DND-41 (cell line): ENCODE results near the gene STK4.

Source experiments
- ATAC-seq: fragments of 200-7000 bp; cut with Tn5 transposase; 3 replicates; pipeline ENCODE4 v1.9.1; 2021; ENCODE audit warnings: low read depth; ENCODE audit not compliant: insufficient read depth
- DNase-seq: peaks from one replicate; pipeline ENCODE4 v3.0.0-alpha.2; 2020
- H2AFZ ChIP-seq: 2 replicates; pipeline ENCODE4 v1.6.0; 2012; ENCODE audit warnings: low read depth, low read length
- H3K27ac ChIP-seq: 2 replicates; pipeline ENCODE4 v1.5.1; 2012; ENCODE audit warnings: low read length, inconsistent platforms
- H3K27me3 ChIP-seq: fragments of 200-600 bp; sonication (generic); 2 replicates; pipeline ENCODE4 v1.6.0; 2012; ENCODE audit warnings: low read length, mild to moderate bottlenecking, inconsistent platforms; ENCODE audit not compliant: insufficient read depth, poor library complexity
- H3K36me3 ChIP-seq: 2 replicates; pipeline ENCODE4 v1.5.1; 2012; ENCODE audit warnings: low read length, inconsistent platforms; ENCODE audit not compliant: insufficient read depth
- H3K4me1 ChIP-seq: 2 replicates; pipeline ENCODE4 v1.5.1; 2012; ENCODE audit warnings: mild to moderate bottlenecking, low read length; ENCODE audit not compliant: insufficient read depth
- H3K4me2 ChIP-seq: 2 replicates; pipeline ENCODE4 v1.6.0; 2012; ENCODE audit warnings: mild to moderate bottlenecking, moderate library complexity, low read length, inconsistent platforms; ENCODE audit not compliant: insufficient read depth
- H3K4me3 ChIP-seq, 2 experiments: fragments of 200-600 bp in 1 of 2; shearing (Covaris generic) in 1 of 2; 2 replicates each; pipeline ENCODE4 v1.5.1; 2012 to 2016; ENCODE audit warnings: inconsistent platforms in 2 of 2, low read length in 2 of 2, mild to moderate bottlenecking in 2 of 2, low read depth in 1 of 2, moderate library complexity in 1 of 2
- H3K79me2 ChIP-seq: 2 replicates; pipeline ENCODE4 v1.6.0; 2012; ENCODE audit warnings: low read length, inconsistent platforms; ENCODE audit not compliant: insufficient read depth
- H3K9ac ChIP-seq: 2 replicates; pipeline ENCODE4 v1.6.0; 2012; ENCODE audit warnings: low read depth, mild to moderate bottlenecking, inconsistent platforms, low read length, moderate library complexity
- H3K9me3 ChIP-seq: 2 replicates; pipeline ENCODE4 v1.5.1; 2012; ENCODE audit warnings: low read length, moderate library complexity, mild to moderate bottlenecking, inconsistent platforms; ENCODE audit not compliant: insufficient read depth, severe bottlenecking
- H4K20me1 ChIP-seq: 2 replicates; pipeline ENCODE4 v1.6.0; 2012; ENCODE audit warnings: low read length; ENCODE audit not compliant: insufficient read depth
- EZH2 ChIP-seq: IDR thresholded peaks from 3 replicates; pipeline ENCODE4 v1.6.1; 2012; ENCODE audit warnings: borderline replicate concordance, low read depth, mild to moderate bottlenecking, moderate library complexity, low read length, inconsistent platforms; ENCODE audit not compliant: severe bottlenecking
- TF ChIP-seq, protein P1 (sequence below): IDR thresholded peaks from 2 replicates; pipeline ENCODE4 v1.5.1; 2012; ENCODE audit warnings: borderline replicate concordance, low read length, moderate library complexity, mild to moderate bottlenecking; ENCODE audit not compliant: poor library complexity, severe bottlenecking; ENCODE audit errors: extremely low read depth

Gene STK4

DNA sequence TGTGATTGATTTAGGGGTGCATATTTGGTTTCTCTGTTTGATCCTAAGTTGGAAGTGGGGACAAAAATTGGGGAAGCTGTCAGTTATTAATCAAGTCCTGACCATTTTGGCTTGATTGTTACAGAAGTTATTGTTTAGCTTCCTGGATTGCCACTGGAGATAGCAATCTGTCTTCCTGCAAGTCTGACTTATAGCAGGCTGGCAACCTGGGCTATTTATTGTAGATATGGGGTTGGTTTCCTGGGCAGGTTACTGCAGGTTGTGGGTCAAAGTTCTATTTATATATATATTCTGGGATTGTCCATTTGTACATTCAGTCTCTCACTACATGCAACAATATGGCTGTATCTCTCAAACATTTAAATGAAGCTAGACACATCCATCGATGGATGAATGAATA is 116.8 kb downstream of the STK4 start:
- no peak overlapping the region for H2AFZ ChIP-seq
- no peaks in the 10 kb centered on the region for H3K79me2 ChIP-seq
- no peak overlapping the region for H3K9ac ChIP-seq

GRCh38 chr20:45085289-45085688 is 119.0 kb downstream of the STK4 start:
- H3K27me3 ChIP-seq = no peaks in the 10 kb centered on the region
- H3K4me2 ChIP-seq = no peak overlapping the region
- DNase-seq (no peak), ATAC-seq (no peak)
- no peak for TF ChIP-seq EZH2
- TF ChIP-seq, protein P1, sequence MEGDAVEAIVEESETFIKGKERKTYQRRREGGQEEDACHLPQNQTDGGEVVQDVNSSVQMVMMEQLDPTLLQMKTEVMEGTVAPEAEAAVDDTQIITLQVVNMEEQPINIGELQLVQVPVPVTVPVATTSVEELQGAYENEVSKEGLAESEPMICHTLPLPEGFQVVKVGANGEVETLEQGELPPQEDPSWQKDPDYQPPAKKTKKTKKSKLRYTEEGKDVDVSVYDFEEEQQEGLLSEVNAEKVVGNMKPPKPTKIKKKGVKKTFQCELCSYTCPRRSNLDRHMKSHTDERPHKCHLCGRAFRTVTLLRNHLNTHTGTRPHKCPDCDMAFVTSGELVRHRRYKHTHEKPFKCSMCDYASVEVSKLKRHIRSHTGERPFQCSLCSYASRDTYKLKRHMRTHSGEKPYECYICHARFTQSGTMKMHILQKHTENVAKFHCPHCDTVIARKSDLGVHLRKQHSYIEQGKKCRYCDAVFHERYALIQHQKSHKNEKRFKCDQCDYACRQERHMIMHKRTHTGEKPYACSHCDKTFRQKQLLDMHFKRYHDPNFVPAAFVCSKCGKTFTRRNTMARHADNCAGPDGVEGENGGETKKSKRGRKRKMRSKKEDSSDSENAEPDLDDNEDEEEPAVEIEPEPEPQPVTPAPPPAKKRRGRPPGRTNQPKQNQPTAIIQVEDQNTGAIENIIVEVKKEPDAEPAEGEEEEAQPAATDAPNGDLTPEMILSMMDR = no peak
- no peaks in the 10 kb centered on the region for H4K20me1 ChIP-seq
- H3K27ac ChIP-seq = no peak overlapping the region
- H3K4me1 ChIP-seq = no peaks in the 10 kb centered on the region
- H3K9ac ChIP-seq = no peak overlapping the region
- peaks cover 25% of the 10 kb centered on the region for H3K36me3 ChIP-seq
- H3K79me2 ChIP-seq = no peaks in the 10 kb centered on the region
- H3K9me3 ChIP-seq = peaks cover 6% of the 10 kb centered on the region
- H3K4me3 ChIP-seq = no peak overlapping the region
- no peak overlapping the region for H2AFZ ChIP-seq

More for the DNA sequence above, 116.8 kb downstream of the STK4 start:
- Histone ChIP-seq H3K27me3 (no peaks in the 10 kb centered on the region), H3K4me3 (no peak overlapping the region), H3K4me1 (no peaks in the 10 kb centered on the region), H3K36me3 (peaks cover 38% of the 10 kb centered on the region), H3K9me3 (peaks cover 6% of the 10 kb centered on the region), H3K4me2 (no peak overlapping the region), H3K27ac (no peak overlapping the region), H4K20me1 (no peaks in the 10 kb centered on the region)
- no peak for DNase-seq
- TF ChIP-seq, protein P1 = no peak
- no peak for TF ChIP-seq EZH2
- ATAC-seq = no peak

DNA sequence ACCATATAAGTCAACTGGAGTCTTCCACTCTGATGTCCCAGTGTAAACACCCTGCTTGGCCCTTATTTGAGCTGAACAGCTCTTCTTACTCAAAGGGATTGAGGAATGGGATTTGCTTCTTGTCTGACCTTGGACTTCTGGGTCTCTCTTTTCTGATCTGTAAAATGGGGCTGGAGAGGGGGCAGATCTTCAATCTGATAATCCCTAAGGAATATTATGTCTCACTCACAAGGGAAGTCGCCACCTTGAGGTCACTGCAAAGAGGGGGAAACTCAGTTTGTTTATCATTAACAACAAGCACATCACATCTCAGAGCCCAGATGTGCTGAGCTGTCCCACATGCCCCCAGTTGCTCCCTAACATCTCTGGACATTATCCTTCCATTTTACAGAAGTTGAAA is 119.6 kb downstream of the STK4 start:
- no peak overlapping the region for H3K9ac ChIP-seq
- no peaks in the 10 kb centered on the region for H3K79me2 ChIP-seq
- no peaks in the 10 kb centered on the region for H3K27me3 ChIP-seq
- H3K4me2 ChIP-seq = no peak overlapping the region
- H3K27ac ChIP-seq = no peak overlapping the region
- peaks cover 19% of the 10 kb centered on the region for H3K36me3 ChIP-seq
- no peak overlapping the region for H2AFZ ChIP-seq
- DNase-seq (no peak), ATAC-seq (no peak)
- TF ChIP-seq, protein P1 = no peak
- no peak for TF ChIP-seq EZH2
- no peaks in the 10 kb centered on the region for H4K20me1 ChIP-seq
- H3K9me3 ChIP-seq = peaks cover 6% of the 10 kb centered on the region
- H3K4me1 ChIP-seq = no peaks in the 10 kb centered on the region
- H3K4me3 ChIP-seq = no peak overlapping the region

- peaks cover 7% of the 10 kb centered on the region for H3K36me3 ChIP-seq
- H3K4me1 ChIP-seq = no peaks in the 10 kb centered on the region
- H3K9ac ChIP-seq = no peak overlapping the region
- no peak overlapping the region for H3K27ac ChIP-seq
- H3K27me3 ChIP-seq = no peaks in the 10 kb centered on the region
- no peak for TF ChIP-seq EZH2
- TF ChIP-seq, protein P1 = no peak
- no peak overlapping the region for H3K4me2 ChIP-seq
- no peaks in the 10 kb centered on the region for H3K79me2 ChIP-seq
- ATAC-seq (no peak), DNase-seq (no peak)
- no peak overlapping the region for H2AFZ ChIP-seq
- no peak overlapping the region for H3K4me3 ChIP-seq
- H4K20me1 ChIP-seq = no peaks in the 10 kb centered on the region
- H3K9me3 ChIP-seq = peaks cover 5% of the 10 kb centered on the region
Measured at GRCh38 chr20:45087097-45087790, 120.9 kb downstream of the STK4 start.
